ENCODE measurements around the gene CCDC88A.
"Not testable (repeated sequence)": the region's sequence is repeated elsewhere in the genome, so short reads cannot be mapped to it uniquely, and the experiment has no call there.

Gene CCDC88A

DNA sequence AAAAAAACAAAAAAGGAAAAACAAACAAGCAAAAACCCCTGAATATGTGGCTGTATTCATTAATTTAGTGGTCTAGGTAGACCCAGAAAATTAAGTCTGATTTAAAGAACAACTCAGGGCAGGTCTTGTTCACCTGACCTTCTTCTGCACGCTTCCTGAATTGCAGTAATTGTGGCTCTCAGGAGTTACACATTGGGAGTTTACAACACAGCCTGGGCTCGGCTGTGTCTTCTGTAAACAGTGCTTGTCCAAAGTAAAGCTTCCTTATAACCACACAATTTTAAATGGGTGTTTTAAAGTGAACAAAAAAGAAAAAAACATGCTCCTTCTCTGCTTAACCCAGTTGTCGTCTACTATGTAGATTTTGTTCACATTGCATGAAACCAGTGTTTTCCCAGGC, 142.3 kb downstream of the CCDC88A start:
- DNase-seq = no peak
- TF ChIP-seq POLR2A (IDR thresholded peaks at IDR 0.05; ENCODE audit: low read length) (no peak), GATA1 (IDR thresholded peaks at IDR 0.05; ENCODE audit: low read depth, low read length) (no peak)

- DNase-seq = not testable (repeated sequence)
These were observed 145.3 kb downstream of the CCDC88A start for GRCh38 chr2:55274346-55274745.

DNA sequence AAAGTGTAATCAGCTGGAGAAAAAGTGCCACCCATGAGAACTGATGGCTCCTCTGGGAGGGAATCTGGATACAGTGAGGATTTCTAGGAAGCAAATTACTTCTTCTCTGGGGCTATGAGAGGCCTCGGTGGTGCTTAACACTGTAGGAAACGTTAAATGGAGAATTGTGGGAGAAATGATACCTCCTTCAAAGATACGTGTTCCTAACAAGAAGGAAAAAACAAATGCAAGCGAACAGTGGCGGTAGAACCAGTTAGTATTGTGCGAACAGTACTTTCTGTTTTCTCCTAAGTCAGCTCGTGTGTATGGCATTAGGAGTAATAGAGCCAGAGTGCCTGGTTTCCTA, 150.0 kb downstream of the CCDC88A start:
- no peak for TF ChIP-seq GATA1 (IDR thresholded peaks at IDR 0.05; ENCODE audit: low read depth, low read length)
- no peak for TF ChIP-seq POLR2A (IDR thresholded peaks at IDR 0.05; ENCODE audit: low read length)
- DNase-seq = peak; percentile 35 to 53

DNA sequence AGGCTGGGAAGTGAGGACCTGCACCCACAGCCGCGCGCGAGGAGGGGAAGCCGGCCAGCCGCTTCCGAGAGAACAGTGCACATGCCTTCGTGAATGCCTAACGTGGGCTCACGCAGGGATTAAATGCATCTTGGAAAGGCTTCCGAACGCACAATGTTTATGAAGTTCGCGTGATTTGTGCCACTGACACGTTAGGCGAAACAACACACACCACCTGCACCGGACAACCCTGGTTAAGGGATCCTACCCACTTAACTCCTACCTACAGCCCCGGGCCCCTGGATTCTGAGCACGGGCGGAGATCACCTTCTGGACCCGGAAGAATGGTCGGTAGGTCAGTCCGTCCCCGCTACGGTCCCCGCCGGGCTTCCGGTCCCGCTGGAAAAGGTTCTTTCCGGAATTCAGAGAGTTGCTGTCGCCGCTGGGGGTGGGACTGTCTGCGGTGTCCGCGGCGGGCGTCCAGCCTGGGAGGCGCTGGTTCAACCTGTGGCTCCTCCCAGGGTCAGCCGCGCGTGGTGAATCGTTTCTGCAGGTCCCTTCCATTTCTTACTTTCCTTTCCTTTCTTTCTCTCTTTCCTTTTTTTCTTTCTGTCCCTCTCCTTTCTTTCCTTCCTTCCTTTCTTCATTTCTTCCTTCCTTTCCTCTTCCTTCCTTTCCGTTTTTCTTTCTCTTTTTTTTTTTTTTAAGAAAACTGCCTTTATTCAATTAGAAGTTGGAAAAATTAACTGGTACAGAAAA, 150.6 kb downstream of the CCDC88A start, which contains the start of gene MTIF2:
Gene MTIF2 (minus strand): TSS at position 325 of the 738 bp plus-strand sequence. CDS start 5,373 bp downstream, outside the sequence.
- TF ChIP-seq GATA1 (IDR thresholded peaks at IDR 0.05; ENCODE audit: low read depth, low read length) = no peak
- peak; percentile 89 for TF ChIP-seq POLR2A (IDR thresholded peaks at IDR 0.05; ENCODE audit: low read length)
- peak; percentile 95 to 96 for DNase-seq

- peak in 1 of 2 experiments; percentile 46 for DNase-seq
These were observed 151.3 kb downstream of the CCDC88A start for GRCh38 chr2:55268288-55268906.

GRCh38 chr2:55259586-55259985, 160.1 kb downstream of the CCDC88A start:
- not testable (repeated sequence) for DNase-seq

More at GRCh38 chr2:55268288-55268906, 151.3 kb downstream of the CCDC88A start:
- TF ChIP-seq POLR2A (IDR thresholded peaks at IDR 0.05; ENCODE audit: low read length) = no peak
- no peak for TF ChIP-seq GATA1 (IDR thresholded peaks at IDR 0.05; ENCODE audit: low read depth, low read length)

DNA sequence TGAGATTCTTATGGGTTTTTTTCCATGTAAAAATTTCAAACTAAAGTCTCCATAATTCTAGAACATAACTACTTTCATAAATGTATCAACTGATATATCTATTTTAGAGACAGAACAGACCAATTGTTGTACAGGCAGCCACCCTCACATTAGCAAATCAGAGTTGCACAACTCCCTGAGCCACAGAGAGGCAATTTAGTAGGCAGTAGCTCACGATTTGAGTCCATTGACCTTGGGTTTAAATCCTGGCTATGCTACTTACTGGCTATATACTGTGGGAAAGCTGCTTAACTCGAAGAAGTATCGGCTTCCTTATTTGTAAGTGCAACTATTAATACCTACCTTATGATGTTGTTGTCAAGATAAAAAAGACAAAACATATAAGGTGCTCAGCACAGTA, 166.8 kb downstream of the CCDC88A start:
- TF ChIP-seq POLR2A (IDR thresholded peaks at IDR 0.05; ENCODE audit: low read length) = no peak
- no peak for TF ChIP-seq GATA1 (IDR thresholded peaks at IDR 0.05; ENCODE audit: low read depth, low read length)
- DNase-seq = no peak

DNA sequence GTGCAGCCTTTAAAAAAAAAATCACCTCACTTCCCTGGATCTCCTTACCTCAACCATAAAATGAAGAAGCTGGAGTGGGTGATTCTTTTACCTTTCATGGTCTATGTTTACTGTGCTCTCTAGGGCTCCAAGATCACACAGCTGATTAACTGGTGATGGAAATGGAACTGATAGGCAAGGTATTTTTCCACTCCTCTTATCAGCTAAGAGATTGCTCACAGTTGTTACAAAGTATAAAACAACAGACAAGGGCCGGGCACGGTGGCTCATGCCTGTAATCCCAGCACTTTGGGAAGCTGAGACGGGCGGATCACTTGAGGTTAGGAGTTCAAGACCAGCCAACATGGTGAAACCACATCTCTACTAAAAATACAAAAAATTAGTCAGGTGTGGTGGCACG, 172.6 kb downstream of the CCDC88A start:
- TF ChIP-seq POLR2A (IDR thresholded peaks at IDR 0.05; ENCODE audit: low read length) (no peak), GATA1 (IDR thresholded peaks at IDR 0.05; ENCODE audit: low read depth, low read length) (no peak)

GRCh38 chr2:55245411-55245810, 174.2 kb downstream of the CCDC88A start:
- DNase-seq = no peak
- TF ChIP-seq POLR2A (IDR thresholded peaks at IDR 0.05; ENCODE audit: low read length) (no peak), GATA1 (IDR thresholded peaks at IDR 0.05; ENCODE audit: low read depth, low read length) (no peak)

More for the DNA sequence above, 172.6 kb downstream of the CCDC88A start:
- no peak for DNase-seq

DNA sequence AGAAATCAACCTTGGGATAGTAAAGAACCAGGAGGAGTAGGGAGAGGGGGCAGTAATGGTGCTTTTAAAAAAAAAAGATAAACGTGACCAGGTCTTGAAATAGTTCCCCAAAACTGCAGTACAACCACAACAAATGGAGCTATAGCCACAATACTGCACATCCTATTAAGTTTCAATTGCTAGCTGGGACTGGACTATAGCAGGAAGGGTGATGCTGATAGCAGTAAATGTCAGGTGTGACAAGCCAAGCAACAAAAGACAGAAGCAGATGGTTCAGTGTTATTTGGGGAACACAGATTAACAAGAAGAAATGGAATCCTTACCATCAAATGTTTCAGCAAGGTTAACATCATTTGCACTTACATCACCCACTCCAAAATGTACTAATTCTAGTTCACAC, 177.0 kb downstream of the CCDC88A start:
- no peak for DNase-seq
- TF ChIP-seq POLR2A (IDR thresholded peaks at IDR 0.05; ENCODE audit: low read length) (no peak), GATA1 (IDR thresholded peaks at IDR 0.05; ENCODE audit: low read depth, low read length) (no peak)

GRCh38 chr2:55241582-55241981, 178.1 kb downstream of the CCDC88A start:
- not testable (repeated sequence) for DNase-seq

DNA sequence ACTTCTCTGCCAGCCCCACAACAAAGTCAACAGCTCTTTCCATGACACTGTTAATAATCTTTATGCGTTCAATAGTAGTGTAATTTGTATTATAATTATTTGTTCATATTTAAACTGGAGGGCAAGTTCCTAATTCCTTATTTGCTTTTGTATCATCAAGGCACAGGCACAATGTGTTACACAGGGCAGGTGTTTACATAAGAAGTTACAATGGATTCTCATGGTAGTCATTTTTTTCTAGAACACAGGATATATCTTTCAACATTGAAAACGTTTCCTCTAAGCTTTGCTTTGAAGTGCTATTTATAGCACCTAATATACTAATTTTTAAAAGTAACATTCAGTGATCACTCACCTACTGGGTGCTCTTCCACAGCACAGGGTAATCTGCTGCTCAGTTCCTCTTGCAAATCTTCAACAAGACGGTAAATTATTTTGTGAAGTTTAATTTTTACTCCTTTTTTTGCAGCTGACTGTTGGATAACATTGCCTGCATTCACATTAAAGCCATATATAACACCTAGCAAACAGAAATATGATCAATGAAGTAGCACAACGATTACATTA, 179.9 kb downstream of the CCDC88A start:
- DNase-seq = no peak
- no peak for TF ChIP-seq POLR2A (IDR thresholded peaks at IDR 0.05; ENCODE audit: low read length)
